PFSK-1 (cell line): ENCODE data around the gene OBI1.

Experiments used
- POLR2AphosphoS5 ChIP-seq: IDR thresholded peaks from 2 replicates; pipeline ENCODE4 v1.6.1; 2012; ENCODE audit warnings: low read depth, mild to moderate bottlenecking, control low read depth, low read length, moderate library complexity
- REST ChIP-seq, 2 experiments: IDR thresholded peaks; 2 replicates each; pipeline versions ENCODE4 v1.6.1 to v1.8.0; 2011 to 2012; ENCODE audit warnings: low read depth in 2 of 2, low read length in 2 of 2, control low read depth in 1 of 2, inconsistent platforms in 1 of 2, mild to moderate bottlenecking in 1 of 2, moderate library complexity in 1 of 2; ENCODE audit not compliant: insufficient read depth in 1 of 2
- SIN3A ChIP-seq: IDR thresholded peaks from 2 replicates; pipeline ENCODE4 v1.6.1; 2012; ENCODE audit warnings: mild to moderate bottlenecking, low read length, moderate library complexity, borderline replicate concordance; ENCODE audit not compliant: insufficient read depth
- TAF1 ChIP-seq: IDR thresholded peaks from 2 replicates; pipeline ENCODE4 v1.6.1; 2012; ENCODE audit warnings: low read length, control low read depth, borderline replicate concordance; ENCODE audit not compliant: insufficient read depth

- TF ChIP-seq POLR2AphosphoS5, result no peak
- no peak for TF ChIP-seq TAF1
- TF ChIP-seq SIN3A, result no peak
- TF ChIP-seq REST (IDR thresholded peaks at IDR 0.05; ENCODE audit: insufficient read depth in 1 of 2, low read depth in 2 of 2, low read length in 2 of 2), result no peak
Observed at GRCh38 chr13:78594456-78594975, 64.4 kb downstream of the OBI1 start.
